Right cardiac atrium (tissue), 5 donors: ENCODE measurements around the gene PSIP1. TPM values are rescaled to one million over a fixed set of nuclear protein-coding genes. Genes with fewer than 3 reads are reported as not detected.
A peak's percentile ranks its signal among the peaks of the same experiment; 100 is the strongest.
"Not testable (repeated sequence)": the region's sequence is repeated elsewhere in the genome, so short reads cannot be mapped to it uniquely, and the experiment has no call there.

Experiments used
- ATAC-seq, 2 donors: fragments of 200-7000 bp; cut with Tn5 transposase; one replicate each; pipeline versions ENCODE4 v1.8.0 to v1.9.1; 2020; ENCODE audit warnings: moderate library complexity in 2 of 2, mild to moderate bottlenecking in 1 of 2
- DNase-seq, 3 donors: peaks; one replicate each; pipeline ENCODE4 v3.0.0-alpha.2; 2020
- H3K27ac ChIP-seq: one replicate; pipeline ENCODE4 v1.5.1; 2013; ENCODE audit warnings: mild to moderate bottlenecking, low read length, control low read depth, moderate library complexity
- H3K27me3 ChIP-seq: one replicate; pipeline ENCODE4 v1.6.1; 2013; ENCODE audit not compliant: control insufficient read depth, insufficient read depth
- H3K4me1 ChIP-seq: one replicate; pipeline ENCODE4 v1.6.1; 2013; ENCODE audit warnings: low read length; ENCODE audit not compliant: control insufficient read depth, insufficient read depth
- H3K4me3 ChIP-seq: one replicate; pipeline ENCODE4 v1.5.1; 2013; ENCODE audit warnings: low read length, control low read depth
- H3K9me3 ChIP-seq: one replicate; pipeline ENCODE4 v1.6.1; 2013; ENCODE audit warnings: low read length; ENCODE audit not compliant: control insufficient read depth
- WGBS: extraction: QIAGEN DNeasy Blood & Tissue Kit; methylation state at CpG from one replicate; pipeline ENCODE4 v1.1.7; 2013; 5-methylcytosine and 5-hydroxymethylcytosine counted together
- intact Hi-C, 4 donors: fragments of 100-400 bp; cut with DNase I; formaldehyde crosslinking; loops; one replicate each; pipeline versions ENCODE4 v1.11.0 to v1.14.0; 2022 to 2023
- polyA plus RNA-seq: library from polyadenylated mRNA; stranded (reverse); fragments of 200-250 nt; gene quantifications from one replicate; pipeline ENCODE4 v1.2.3, GENCODE V29; 2013
- total RNA-seq, 4 donors: library from RNA; stranded (reverse); fragmentation: NEBNext Ultra II Directional; extraction: Animal tissue kit (Norgen Biotek cat#: 25700); gene quantifications; one replicate each; pipeline ENCODE4 v1.2.1, GENCODE V29; 2021
- donor health status: healthy with polysubstance abuse.
- donor health status: DM: no; HTN: yes; CAD: no.
- donor health status: DM: no; HTN: no; CAD: no.
- donor health status: DM: no; HTN: yes; CAD: no; lungs with severe emphysema.
- donor health status: DM: yes; HTN: yes; CAD: no.

PSIP1 gene
- total and polyA plus RNA-seq, 5 donors: 21.7 to 39.5 (median 36.4) TPM

DNA sequence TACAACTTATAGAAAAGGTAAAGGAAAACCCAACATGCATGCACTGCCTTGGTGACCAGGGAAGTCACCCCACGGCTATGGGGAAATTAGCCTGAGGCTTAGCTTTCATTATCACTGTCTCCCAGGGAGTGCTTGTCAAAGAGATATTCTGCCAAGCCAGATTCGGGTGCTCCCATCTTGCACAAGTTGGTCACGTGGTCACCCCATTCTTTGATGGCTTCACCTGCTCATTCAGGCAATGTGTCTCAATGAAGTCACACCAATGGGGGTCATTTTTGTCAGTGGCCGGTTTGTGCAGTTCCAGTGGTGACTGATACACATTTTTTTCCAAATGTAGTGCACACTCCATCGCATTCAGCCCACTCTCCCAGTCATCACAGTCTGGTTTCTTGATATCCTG is 16.3 kb upstream of the PSIP1 start:
- H3K4me1 ChIP-seq, ATAC-seq, DNase-seq, H3K27me3 ChIP-seq, H3K4me3 ChIP-seq, H3K27ac ChIP-seq, intact Hi-C loops, H3K9me3 ChIP-seq: not testable (repeated sequence)
- WGBS: 93% methylated on average over 5 of the region's 5 CpGs

GRCh38 chr9:15525958-15526357 is 15.2 kb upstream of the PSIP1 start:
- 96% methylated on average over 2 of the region's 2 CpGs for WGBS
- H3K27ac ChIP-seq: no peak overlapping the region
- intact Hi-C loops: no loop called here
- H3K9me3 ChIP-seq: no peaks in the 10 kb centered on the region
- no peak overlapping the region for H3K4me3 ChIP-seq
- no peaks in the 10 kb centered on the region for H3K4me1 ChIP-seq
- H3K27me3 ChIP-seq: no peaks in the 10 kb centered on the region
- ATAC-seq (no peak), DNase-seq (no peak)

GRCh38 chr9:15524845-15525455 is 14.2 kb upstream of the PSIP1 start:
- intact Hi-C loops: no loop called here
- no peak overlapping the region for H3K27ac ChIP-seq
- WGBS: 62% methylated on average over 8 of the region's 8 CpGs

DNA sequence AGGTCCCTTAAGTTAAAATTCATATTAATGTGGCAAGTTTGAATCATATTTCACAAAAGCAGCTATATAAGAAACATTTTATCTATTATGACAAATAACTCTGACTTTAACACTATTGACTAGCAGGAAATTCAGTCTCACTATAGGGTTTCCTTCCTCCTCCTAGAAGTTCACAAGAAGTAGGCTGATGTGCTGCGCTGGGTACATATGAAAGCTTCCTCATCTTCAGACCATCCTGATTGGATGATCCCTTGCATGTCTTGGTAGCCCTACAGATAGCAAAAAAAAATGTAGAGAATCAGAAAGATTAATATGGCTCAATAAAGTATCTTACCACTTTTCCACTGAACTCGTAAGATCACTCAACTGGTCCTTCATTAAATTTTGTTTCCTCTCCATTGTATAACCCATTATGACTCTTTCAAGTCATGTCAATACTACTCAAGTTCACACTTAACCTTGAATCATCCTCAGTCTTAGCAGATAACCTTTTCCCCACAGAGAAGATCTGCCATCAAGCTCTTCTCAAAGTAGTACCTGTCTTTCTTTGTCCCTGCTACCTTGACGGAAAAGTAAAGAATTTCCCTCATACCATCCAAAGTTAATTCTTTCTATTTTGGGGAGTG is 11.5 kb upstream of the PSIP1 start:
- Histone ChIP-seq H3K9me3 (no peaks in the 10 kb centered on the region), H3K4me1 (no peaks in the 10 kb centered on the region), H3K27me3 (no peaks in the 10 kb centered on the region), H3K4me3 (no peak overlapping the region), H3K27ac (no peak overlapping the region)
- ATAC-seq: no peak
- intact Hi-C loops: no loop called here
- DNase-seq: no peak
- 94% methylated on average over 3 of the region's 3 CpGs for WGBS

More at GRCh38 chr9:15524845-15525455, 14.2 kb upstream of the PSIP1 start:
- DNase-seq (no peak), ATAC-seq (no peak)
- no peaks in the 10 kb centered on the region for H3K9me3 ChIP-seq
- no peaks in the 10 kb centered on the region for H3K4me1 ChIP-seq
- no peaks in the 10 kb centered on the region for H3K27me3 ChIP-seq
- H3K4me3 ChIP-seq: no peak overlapping the region

DNA sequence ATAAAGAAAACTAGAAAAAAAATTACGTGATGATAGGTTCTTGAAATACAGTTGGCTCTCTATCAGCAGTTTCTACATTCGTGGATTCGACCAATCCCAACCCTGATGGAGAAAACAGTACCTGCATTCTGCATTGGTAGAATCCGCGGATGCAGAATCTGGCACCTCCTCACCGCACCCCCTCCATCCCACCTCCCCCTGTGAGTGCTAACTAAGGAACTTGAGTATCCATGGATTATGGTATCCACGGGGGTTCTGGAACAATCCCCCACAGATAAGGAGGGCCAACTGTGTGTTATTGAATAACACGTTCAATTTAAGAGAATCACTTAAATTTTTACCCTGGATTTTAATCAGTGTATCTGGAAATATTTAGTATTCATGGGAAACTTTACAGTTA is 10.5 kb upstream of the PSIP1 start:
- ATAC-seq (no peak), DNase-seq (no peak)
- H3K27ac ChIP-seq: no peak overlapping the region
- WGBS: 63% methylated on average over 8 of the region's 8 CpGs
- H3K9me3 ChIP-seq: no peaks in the 10 kb centered on the region
- H3K4me3 ChIP-seq: no peak overlapping the region
- intact Hi-C loops: no loop called here
- no peaks in the 10 kb centered on the region for H3K4me1 ChIP-seq
- no peaks in the 10 kb centered on the region for H3K27me3 ChIP-seq

DNA sequence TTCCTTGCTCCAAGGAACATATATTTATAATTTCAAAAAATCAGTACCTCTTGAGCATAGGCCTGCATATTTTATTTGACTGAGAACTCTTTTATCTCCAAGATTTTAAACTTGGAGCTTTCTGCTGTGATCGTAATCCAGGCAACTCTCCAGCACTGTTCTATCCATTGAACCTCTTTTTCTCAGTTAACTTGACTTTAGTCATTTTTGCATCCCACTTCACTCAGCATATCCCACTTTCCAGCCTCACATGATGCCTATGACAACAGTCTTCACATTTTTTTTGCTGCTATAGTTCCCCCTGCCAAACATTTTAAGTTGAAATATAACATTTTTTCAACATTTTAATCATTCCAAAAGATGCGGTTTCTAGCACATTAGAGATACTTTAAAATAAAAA is 9.1 kb upstream of the PSIP1 start:
- Histone ChIP-seq H3K4me3 (no peak overlapping the region), H3K27ac (no peak overlapping the region), H3K4me1 (no peaks in the 10 kb centered on the region), H3K27me3 (no peaks in the 10 kb centered on the region), H3K9me3 (no peaks in the 10 kb centered on the region)
- no peak for DNase-seq
- intact Hi-C loops: no loop called here
- WGBS: 83% methylated on average over 2 of the region's 2 CpGs
- no peak for ATAC-seq

- Histone ChIP-seq H3K4me1 (no peaks in the 10 kb centered on the region), H3K9me3 (no peaks in the 10 kb centered on the region), H3K27me3 (no peaks in the 10 kb centered on the region), H3K4me3 (no peak overlapping the region), H3K27ac (no peak overlapping the region)
- 43% methylated on average over 1 of the region's 1 CpG for WGBS
- DNase-seq: no peak
- ATAC-seq: no peak
- intact Hi-C loops: no loop called here
These were observed 2.6 kb upstream of the PSIP1 start for GRCh38 chr9:15513335-15513734.

DNA sequence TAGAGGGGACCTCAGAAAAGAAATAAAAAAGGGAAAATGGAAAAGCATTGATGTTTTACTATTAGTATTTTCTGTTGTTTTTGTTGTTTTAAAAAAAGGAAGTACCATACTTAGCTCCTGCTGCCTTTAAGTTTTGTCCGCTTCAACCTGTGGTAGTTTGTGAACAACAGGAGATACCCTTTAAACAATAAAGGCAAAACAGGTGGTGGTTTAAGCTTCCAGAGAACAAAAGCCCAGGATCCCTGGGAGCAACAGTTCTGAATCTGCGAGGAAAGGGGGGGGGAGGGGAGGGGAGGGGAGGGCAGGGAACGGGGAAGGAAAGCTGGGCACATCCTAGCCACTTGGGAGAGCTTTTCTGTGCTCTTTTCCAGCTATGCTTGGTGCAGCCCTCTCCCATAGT is 2.1 kb upstream of the PSIP1 start:
- intact Hi-C loops: no loop called here
- ATAC-seq (no peak), DNase-seq (no peak)
- H3K27me3 ChIP-seq: no peaks in the 10 kb centered on the region
- H3K4me3 ChIP-seq: no peak overlapping the region
- H3K27ac ChIP-seq: no peak overlapping the region
- H3K4me1 ChIP-seq: no peaks in the 10 kb centered on the region
- H3K9me3 ChIP-seq: no peaks in the 10 kb centered on the region
- 58% methylated on average over 3 of the region's 3 CpGs for WGBS

GRCh38 chr9:15512204-15512603 is 1.4 kb upstream of the PSIP1 start:
- DNase-seq (no peak), ATAC-seq (no peak)
- WGBS: 87% methylated on average over 1 of the region's 1 CpG
- no peaks in the 10 kb centered on the region for H3K27me3 ChIP-seq
- no peaks in the 10 kb centered on the region for H3K9me3 ChIP-seq
- H3K4me1 ChIP-seq: no peaks in the 10 kb centered on the region
- no peak overlapping the region for H3K4me3 ChIP-seq
- intact Hi-C loops: no loop called here
- no peak overlapping the region for H3K27ac ChIP-seq

DNA sequence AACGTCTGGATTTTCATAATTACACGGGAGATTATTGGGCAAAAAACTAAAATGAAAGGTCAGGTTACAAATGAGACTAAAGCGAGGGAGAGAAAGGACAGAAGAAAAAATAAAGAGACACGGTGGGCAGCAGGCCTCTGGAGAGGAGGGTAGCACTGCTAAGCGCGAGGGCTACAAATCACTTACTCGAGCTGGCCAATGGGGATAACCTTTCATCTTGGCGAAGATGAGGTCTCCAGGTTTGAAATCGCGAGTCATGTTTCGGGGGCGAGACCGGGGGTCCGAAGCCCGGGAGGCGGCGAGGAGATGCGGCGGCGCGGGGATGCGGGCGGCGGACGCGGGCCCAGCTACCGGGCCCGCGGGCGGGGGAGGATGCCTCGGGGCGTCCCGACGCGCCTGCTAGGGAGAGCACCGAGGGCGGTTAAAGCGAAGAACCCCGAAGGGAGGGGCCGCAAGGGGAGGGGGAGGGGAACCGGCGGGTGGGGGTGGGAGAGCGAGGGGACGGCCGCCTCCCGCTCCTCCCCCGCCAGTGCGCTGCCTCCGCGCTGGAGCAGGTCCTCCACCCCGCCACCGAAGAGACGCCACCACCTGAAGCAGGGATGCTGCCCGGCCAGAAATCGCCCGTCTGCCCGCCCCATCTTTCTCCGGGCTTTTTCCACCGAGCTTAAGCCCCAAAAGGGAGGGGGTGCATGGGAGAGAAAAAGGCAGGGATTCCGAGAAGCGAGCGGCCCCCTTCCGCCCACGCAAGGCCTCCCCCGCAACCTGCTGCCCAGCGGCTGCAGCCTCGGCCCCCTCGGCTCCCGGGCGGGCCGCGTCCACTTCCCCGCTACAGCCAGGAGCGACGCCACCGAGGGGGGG is 610 bp downstream of the PSIP1 start:
- intact Hi-C loops: no loop called here
- H3K4me1 ChIP-seq: no peaks in the 10 kb centered on the region
- H3K27ac ChIP-seq: peak overlapping the region; percentile 91
- no peaks in the 10 kb centered on the region for H3K27me3 ChIP-seq
- DNase-seq (peak; percentile 49 to 77 (median 71)), ATAC-seq (peak; percentile 80 to 81)
- H3K9me3 ChIP-seq: no peaks in the 10 kb centered on the region
- H3K4me3 ChIP-seq: peak overlapping the region; percentile 84
- WGBS: under 1% methylated on average over 76 of the region's 76 CpGs

DNA sequence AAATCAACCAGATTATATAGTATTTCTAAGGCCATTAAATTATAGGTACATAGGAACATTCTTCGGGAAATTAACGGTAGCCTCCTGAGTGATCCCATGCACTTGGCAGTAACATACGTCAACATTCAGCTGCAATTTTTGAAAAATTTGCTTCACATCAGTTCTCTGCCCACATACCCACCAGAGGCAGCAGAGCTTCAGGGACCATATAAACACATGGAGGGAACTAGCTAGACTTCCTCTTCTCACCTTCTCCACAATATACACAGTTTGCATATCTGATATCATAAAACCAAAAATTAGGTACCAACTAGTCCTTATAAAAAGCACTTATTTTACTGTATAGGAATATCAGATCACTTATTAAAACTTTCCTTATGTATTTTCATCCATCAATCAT is 4.8 kb downstream of the PSIP1 start:
- Histone ChIP-seq H3K27ac (no peak overlapping the region), H3K4me3 (no peak overlapping the region), H3K9me3 (no peaks in the 10 kb centered on the region), H3K27me3 (no peaks in the 10 kb centered on the region), H3K4me1 (no peaks in the 10 kb centered on the region)
- DNase-seq (no peak), ATAC-seq (no peak)
- intact Hi-C loops: no loop called here
- WGBS: 87% methylated on average over 3 of the region's 3 CpGs
